Endothelial cell of umbilical vein (primary cell): ENCODE measurements around the gene FNIP1. TPM values are rescaled to one million over a fixed set of nuclear protein-coding genes. Genes with fewer than 3 reads are reported as not detected.

Experiments
- BruUV-seq: library from RNA; stranded (reverse); fragments of 400-500 nt; replicated peaks from 2 replicates; lab custom pipeline; 2021; lab: Mats Ljungman, UMichigan
- CTCF ChIA-PET: fragments of 300-600, 350-600 bp; sonication (Branson Sonifier 250); formaldehyde crosslinking; loops from one replicate; lab custom pipeline; 2021; ENCODE audit warnings: antibody characterized with exemption, inconsistent platforms; lab: Charles Lee
- POLR2A ChIA-PET: fragments of 300-600, 350-600 bp; sonication (Branson Sonifier 250); formaldehyde crosslinking; loops from one replicate; lab custom pipeline; 2021; ENCODE audit warnings: antibody characterized with exemption, inconsistent platforms; lab: Charles Lee
- DNase-seq: peaks from one replicate; pipeline ENCODE4 v3.0.0-alpha.2; 2011; ENCODE audit warnings: low read depth, low spot score
- FAIRE-seq: peaks from 2 replicates; lab custom pipeline; 2011; peaks lifted over from hg19 to GRCh38; lab: Jason Lieb, UNC
- H2AFZ ChIP-seq: 2 replicates; pipeline ENCODE4 v1.6.0; 2012; ENCODE audit warnings: low read depth, low read length, control low read depth, inconsistent platforms
- H3K27ac ChIP-seq: 2 replicates; pipeline ENCODE4 v1.5.1; 2011; ENCODE audit warnings: low read depth, mild to moderate bottlenecking, control low read depth, low read length, moderate library complexity; ENCODE audit not compliant: insufficient read depth
- H3K27me3 ChIP-seq, 2 experiments: 2 replicates each; pipeline versions ENCODE4 v1.6.0 to v1.6.1; 2011; ENCODE audit warnings: low read length in 2 of 2, mixed read lengths in 1 of 2; ENCODE audit not compliant: control insufficient read depth in 2 of 2, insufficient read depth in 2 of 2
- H3K36me3 ChIP-seq, 2 experiments: 2 replicates in 1 of 2; 3 replicates in 1 of 2; pipeline ENCODE4 v1.5.1; 2011; ENCODE audit warnings: low read length in 2 of 2, mild to moderate bottlenecking in 1 of 2, moderate library complexity in 1 of 2; ENCODE audit not compliant: control insufficient read depth in 2 of 2, insufficient read depth in 2 of 2; ENCODE audit errors: extremely low read depth in 1 of 2
- H3K4me1 ChIP-seq: 3 replicates; pipeline ENCODE4 v1.5.1; 2011; ENCODE audit warnings: mild to moderate bottlenecking, low read length; ENCODE audit not compliant: control insufficient read depth, insufficient read depth; ENCODE audit errors: extremely low read depth
- H3K4me2 ChIP-seq: 2 replicates; pipeline ENCODE4 v1.6.1; 2011; ENCODE audit warnings: low read length, control low read depth, mixed read lengths; ENCODE audit not compliant: insufficient read depth
- H3K4me3 ChIP-seq, 3 experiments: fragments of 200-600 bp in 1 of 3; sonication (generic), shearing (Covaris generic) in 1 of 3; replicated peaks in 1 of 3; 2 replicates each; pipeline ENCODE4 v1.5.1; 2011 to 2016; ENCODE audit warnings: control low read depth in 3 of 3, low read length in 3 of 3, mild to moderate bottlenecking in 2 of 3, inconsistent platforms in 1 of 3, low read depth in 1 of 3, moderate library complexity in 1 of 3; ENCODE audit not compliant: insufficient read depth in 1 of 3
- H3K79me2 ChIP-seq: 2 replicates; pipeline ENCODE4 v1.6.0; 2012; ENCODE audit warnings: low read length, inconsistent platforms; ENCODE audit not compliant: control insufficient read depth, insufficient read depth
- H3K9ac ChIP-seq: replicated peaks from 2 replicates; pipeline ENCODE3; 2011; ENCODE audit warnings: low read length, control low read depth; ENCODE audit not compliant: insufficient read depth; ENCODE audit errors: extremely low read depth
- H3K9me1 ChIP-seq: replicated peaks from 3 replicates; pipeline ENCODE4 v1.6.0; 2011; ENCODE audit warnings: mild to moderate bottlenecking, low read length; ENCODE audit not compliant: control insufficient read depth, insufficient read depth; ENCODE audit errors: extremely low read depth
- H3K9me3 ChIP-seq: replicated peaks from 2 replicates; pipeline ENCODE4 v1.5.1; 2012; ENCODE audit warnings: low read length, inconsistent platforms; ENCODE audit not compliant: control insufficient read depth, insufficient read depth
- H4K20me1 ChIP-seq: replicated peaks from 2 replicates; pipeline ENCODE3; 2011; ENCODE audit warnings: mild to moderate bottlenecking, low read length; ENCODE audit not compliant: control insufficient read depth, insufficient read depth; ENCODE audit errors: extremely low read depth
- CTCF ChIP-seq, 2 donors: IDR thresholded peaks; 1 replicate in 1 of 2; 2 replicates in 1 of 2; pipeline ENCODE4 v1.5.1; 2011; ENCODE audit warnings: low read length in 2 of 2, mild to moderate bottlenecking in 2 of 2, moderate library complexity in 2 of 2, control low read depth in 1 of 2, inconsistent platforms in 1 of 2, low read depth in 1 of 2; ENCODE audit not compliant: insufficient read depth in 1 of 2; ENCODE audit errors: extremely low read depth in 1 of 2
- EZH2 ChIP-seq: IDR thresholded peaks from 2 replicates; pipeline ENCODE4 v1.6.1; 2012; ENCODE audit warnings: borderline replicate concordance, low read depth, mild to moderate bottlenecking, moderate library complexity, low read length, inconsistent platforms; ENCODE audit not compliant: severe bottlenecking
- FOS ChIP-seq: IDR thresholded peaks from 2 replicates; pipeline ENCODE4 v1.6.1; 2011; ENCODE audit warnings: mild to moderate bottlenecking, low read length, moderate library complexity, borderline replicate concordance; ENCODE audit not compliant: insufficient read depth
- GATA2 ChIP-seq: IDR thresholded peaks from 2 replicates; pipeline ENCODE4 v1.7.0; 2011; ENCODE audit warnings: low read depth, mild to moderate bottlenecking, moderate library complexity, mixed read lengths, low read length; ENCODE audit not compliant: insufficient read length, insufficient read depth
- JUN ChIP-seq: IDR thresholded peaks from 2 replicates; pipeline ENCODE4 v1.6.1; 2011; ENCODE audit warnings: borderline replicate concordance, low read depth; ENCODE audit not compliant: insufficient read length, insufficient read depth
- MYC ChIP-seq: IDR thresholded peaks from one replicate; pipeline ENCODE4 v1.6.1; 2011; ENCODE audit warnings: mild to moderate bottlenecking, low read depth, low read length
- POLR2A ChIP-seq: IDR thresholded peaks from 2 replicates; pipeline ENCODE4 v1.6.1; 2012; ENCODE audit warnings: low read depth, mild to moderate bottlenecking, control low read depth, low read length
- POLR2AphosphoS5 ChIP-seq: IDR thresholded peaks from 2 replicates; pipeline ENCODE4 v1.6.1; 2012; ENCODE audit warnings: low read depth, mild to moderate bottlenecking, control low read depth, low read length, moderate library complexity; ENCODE audit not compliant: insufficient read depth
- dilution Hi-C: fragments of 300-500 bp; cut with MboI; formaldehyde crosslinking; loops from one replicate; pipeline ENCODE4 v1.15.0; 2019; ENCODE audit warnings: low sequenced_read_pairs; ENCODE audit not compliant: extremely low pct_ligation_motif_present
- intact Hi-C: fragments of 100-400 bp; cut with micrococcal nuclease; formaldehyde crosslinking; loops from one replicate; pipeline ENCODE4 v1.10.0; 2022
- polyA plus RNA-seq, 4 experiments: library from polyadenylated mRNA; depleted of rRNA in 3 of 4; stranded (reverse) in 3 of 4; unstranded in 1 of 4; fragments of >200 nt; gene quantifications; 2 replicates each; pipeline versions ENCODE4 v1.2.1 to v1.2.3, GENCODE V29; 2011 to 2012; ENCODE audit warnings: missing spikeins in 1 of 4
- total RNA-seq: library from RNA; stranded (reverse); gene quantifications from 2 replicates; pipeline ENCODE4 v1.2.3, GENCODE V29; 2021
- TF ChIP-seq, protein P1 (sequence below): IDR thresholded peaks from 2 replicates; pipeline ENCODE4 v1.6.1; 2011; ENCODE audit not compliant: insufficient read depth, insufficient read length

FNIP1 gene
- total and polyA plus RNA-seq, 2 donors (not counting 3 experiments of a cell fraction or from before 2014, with no cell fraction given) = 5.9 to 27.3 TPM

GRCh38 chr5:131756942-131757341 is 39.9 kb downstream of the FNIP1 start:
- no peak overlapping the region for H3K4me3 ChIP-seq
- H2AFZ ChIP-seq = no peak overlapping the region
- TF ChIP-seq EZH2 (no peak), POLR2AphosphoS5 (no peak), FOS (no peak), MYC (no peak), CTCF (IDR thresholded peaks at IDR 0.05; ENCODE audit: extremely low read depth in 1 of 2, insufficient read depth in 1 of 2, low read depth in 1 of 2, low read length in 2 of 2) (no peak), POLR2A (no peak), JUN (no peak), GATA2 (no peak)
- TF ChIP-seq, protein P1, sequence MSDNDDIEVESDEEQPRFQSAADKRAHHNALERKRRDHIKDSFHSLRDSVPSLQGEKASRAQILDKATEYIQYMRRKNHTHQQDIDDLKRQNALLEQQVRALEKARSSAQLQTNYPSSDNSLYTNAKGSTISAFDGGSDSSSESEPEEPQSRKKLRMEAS = no peak
- no peaks in the 10 kb centered on the region for H3K27me3 ChIP-seq
- H4K20me1 ChIP-seq = peaks cover 5% of the 10 kb centered on the region
- no peak overlapping the region for H3K4me2 ChIP-seq
- peak; percentile 45 for DNase-seq
- H3K79me2 ChIP-seq = peaks cover 89% of the 10 kb centered on the region
- H3K9ac ChIP-seq = no peak overlapping the region
- no TSS peak for BruUV-seq
- ChIA-PET POLR2A (no interaction called here), CTCF (interaction anchor here (0.6 to 1.1 kb wide), 2 partner anchors 16 to 35 kb away, joined by 3 read pairs; no protein-coding TSS in a partner anchor)
- no peaks in the 10 kb centered on the region for H3K9me1 ChIP-seq
- no peak overlapping the region for H3K27ac ChIP-seq
- H3K36me3 ChIP-seq = no peaks in the 10 kb centered on the region
- no peaks in the 10 kb centered on the region for H3K9me3 ChIP-seq
- no peak for FAIRE-seq
- intact Hi-C loops (no loop called here), dilution Hi-C loops (no loop called here)
- peaks cover 4% of the 10 kb centered on the region for H3K4me1 ChIP-seq
